ENCODE measurements around the gene MOB3A. TPM values are rescaled to one million over a fixed set of nuclear protein-coding genes. Genes with fewer than 3 reads are reported as not detected.
A peak's percentile ranks its signal among the peaks of the same experiment; 100 is the strongest.

The MOB3A gene
- total and polyA plus RNA-seq, 2 of the 8 experiments (the other 6 are each of a cell fraction or from before 2014, with no cell fraction given): 9.2 to 9.6 TPM

GRCh38 chr19:2043961-2044708 lies 52.0 kb downstream of the MOB3A start:
- no peak for TF ChIP-seq BCL11A (IDR thresholded peaks at IDR 0.05; ENCODE audit: low read depth in 2 of 2, low read length in 2 of 2)
- TF ChIP-seq, protein P1, sequence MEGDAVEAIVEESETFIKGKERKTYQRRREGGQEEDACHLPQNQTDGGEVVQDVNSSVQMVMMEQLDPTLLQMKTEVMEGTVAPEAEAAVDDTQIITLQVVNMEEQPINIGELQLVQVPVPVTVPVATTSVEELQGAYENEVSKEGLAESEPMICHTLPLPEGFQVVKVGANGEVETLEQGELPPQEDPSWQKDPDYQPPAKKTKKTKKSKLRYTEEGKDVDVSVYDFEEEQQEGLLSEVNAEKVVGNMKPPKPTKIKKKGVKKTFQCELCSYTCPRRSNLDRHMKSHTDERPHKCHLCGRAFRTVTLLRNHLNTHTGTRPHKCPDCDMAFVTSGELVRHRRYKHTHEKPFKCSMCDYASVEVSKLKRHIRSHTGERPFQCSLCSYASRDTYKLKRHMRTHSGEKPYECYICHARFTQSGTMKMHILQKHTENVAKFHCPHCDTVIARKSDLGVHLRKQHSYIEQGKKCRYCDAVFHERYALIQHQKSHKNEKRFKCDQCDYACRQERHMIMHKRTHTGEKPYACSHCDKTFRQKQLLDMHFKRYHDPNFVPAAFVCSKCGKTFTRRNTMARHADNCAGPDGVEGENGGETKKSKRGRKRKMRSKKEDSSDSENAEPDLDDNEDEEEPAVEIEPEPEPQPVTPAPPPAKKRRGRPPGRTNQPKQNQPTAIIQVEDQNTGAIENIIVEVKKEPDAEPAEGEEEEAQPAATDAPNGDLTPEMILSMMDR (IDR thresholded peaks at IDR 0.05; ENCODE audit: control extremely low read depth in 1 of 3, insufficient read depth in 1 of 3, low read depth in 1 of 3, low read length in 3 of 3): peak in 1 of 3 experiments; percentile 7; a peak in 2 of 4 replicates
- no peak for TF ChIP-seq CHD1 (IDR thresholded peaks at IDR 0.05; ENCODE audit: low read depth, low read length)
- peak; percentile 6 to 19; a peak in 1 of 4 replicates for TF ChIP-seq RAD21 (IDR thresholded peaks at IDR 0.05 in 1 of 2, conservative IDR thresholded peaks at IDR 0.05 in 1 of 2; ENCODE audit: low read depth in 2 of 2, low read length in 2 of 2)
- TF ChIP-seq BACH1 (IDR thresholded peaks at IDR 0.05; ENCODE audit: low read length): no peak
- TF ChIP-seq YY1 (IDR thresholded peaks at IDR 0.05; ENCODE audit: low read depth, low read length): no peak
- no peak overlapping the region for H2BK120ac ChIP-seq (replicated peaks; ENCODE audit: low read depth, low read length)
- no peak overlapping the region for H4K91ac ChIP-seq (replicated peaks; ENCODE audit: insufficient read length, low read length)
- H3K27me3 ChIP-seq (replicated peaks in 1 of 4; ENCODE audit: control insufficient read depth in 3 of 4, extremely low read depth in 1 of 4, insufficient read depth in 3 of 4, low read length in 3 of 4): no peaks in the 10 kb centered on the region
- peaks cover 7 to 39% (median 27%) of the 10 kb centered on the region in 4 experiments for H3K36me3 ChIP-seq (ENCODE audit: control insufficient read depth in 2 of 4, insufficient read depth in 4 of 4, low read length in 3 of 4)
- H2BK5ac ChIP-seq (ENCODE audit: low read depth, low read length): peak overlapping the region; percentile 52; the same call in 1 of the 2 replicates
- H3K79me1 ChIP-seq (ENCODE audit: low read depth, low read length): peaks cover 16% of the 10 kb centered on the region
- DNase-seq (ENCODE audit: low read depth in 1 of 2, low spot score in 2 of 2) (peak in 1 of 2 experiments; percentile 50), FAIRE-seq (no peak)
- H4K8ac ChIP-seq (ENCODE audit: extremely low read depth, insufficient read depth, low read length): peak overlapping the region; percentile 79
- POLR2A ChIA-PET (ENCODE audit: partially characterized antibody): interaction anchor here (0.7 to 27.5 kb wide), 4 partner anchors 7 to 99 kb away, joined by 3 to 524 read pairs (median 264); partner anchors contain the start of gene MKNK2
- peaks cover 0 to 19% (median 14%) of the 10 kb centered on the region in 4 experiments; a peak in 5 of 7 replicates for H3K4me1 ChIP-seq (replicated peaks in 1 of 4; ENCODE audit: control insufficient read depth in 3 of 4, insufficient read depth in 4 of 4, low read length in 3 of 4)
- H3K4me2 ChIP-seq (ENCODE audit: insufficient read depth in 1 of 2, low read depth in 2 of 2, low read length in 2 of 2): no peak overlapping the region
- no peak overlapping the region for H3K56ac ChIP-seq (replicated peaks; ENCODE audit: insufficient read length, low read depth, low read length)
- H3K4me3 ChIP-seq (ENCODE audit: extremely low read depth in 1 of 4, insufficient read depth in 2 of 4, low read depth in 3 of 4, low read length in 4 of 4): no peak overlapping the region
- peaks cover 0 to 17% of the 10 kb centered on the region in 2 experiments; a peak in 2 of 4 replicates for H3K79me2 ChIP-seq (ENCODE audit: control insufficient read depth in 1 of 2, insufficient read depth in 2 of 2, low read length in 2 of 2)
- H2AFZ ChIP-seq (ENCODE audit: low read length): no peak overlapping the region
- no peak overlapping the region for H2AK5ac ChIP-seq (ENCODE audit: low read depth, low read length)
- no peak overlapping the region for H2BK12ac ChIP-seq (ENCODE audit: low read depth, low read length)
- no peak overlapping the region for H3K4ac ChIP-seq (replicated peaks; ENCODE audit: insufficient read length, low read depth, low read length)
- no peaks in the 10 kb centered on the region for H3K23me2 ChIP-seq (ENCODE audit: low read depth, low read length)
- H3K9ac ChIP-seq (replicated peaks in 1 of 4; ENCODE audit: extremely low read depth in 1 of 4, low read depth in 3 of 4, low read length in 3 of 4): no peak overlapping the region
- H3K23ac ChIP-seq (ENCODE audit: insufficient read length): no peak overlapping the region
- no peak overlapping the region for H3K18ac ChIP-seq (ENCODE audit: extremely low read depth, low read length)
- H4K20me1 ChIP-seq (replicated peaks in 1 of 2; ENCODE audit: control insufficient read depth in 1 of 2, insufficient read depth in 2 of 2, low read length in 2 of 2): peaks cover 16 to 49% of the 10 kb centered on the region in 2 experiments
- CTCF ChIA-PET (ENCODE audit: partially characterized antibody): interaction anchor here (0.7 to 2.7 kb wide), 7 partner anchors 9 to 205 kb away, joined by 3 to 13 read pairs (median 5); no protein-coding TSS in a partner anchor
- no peak overlapping the region for H2BK15ac ChIP-seq (ENCODE audit: low read length)
- WGBS, 2 experiments (ENCODE audit: extremely low coverage in 1 of 2, insufficient coverage in 1 of 2, insufficient read length in 1 of 2, insufficient replicate concordance in 2 of 2, low coverage in 1 of 2, low lambda C conversion rate in 2 of 2, missing lambda C conversion rate in 1 of 2): 90% methylated on average over 10 of the region's 11 CpGs; no CpG with 5 or more reads in 1 of the 2 experiments
- no peaks in the 10 kb centered on the region for H3K9me3 ChIP-seq (ENCODE audit: insufficient read depth in 2 of 2, low read depth in 1 of 2, low read length in 1 of 2)
- no peak overlapping the region for H2BK20ac ChIP-seq (ENCODE audit: low read length)
- H3K14ac ChIP-seq (ENCODE audit: insufficient read length): no peak overlapping the region
- no peak overlapping the region for H4K5ac ChIP-seq (ENCODE audit: insufficient read length, low read depth, low read length)
- H3K27ac ChIP-seq (ENCODE audit: low read depth, low read length): no peak overlapping the region

Data from H1 (cell line).